Right lobe of liver (tissue), 6 donors: ENCODE data around the gene CPSF4. TPM values are rescaled to one million over a fixed set of nuclear protein-coding genes. Genes with fewer than 3 reads are reported as not detected.

ENCODE experiments used
- ATAC-seq, 4 donors: fragments of 200-7000 bp; cut with Tn5 transposase; one replicate each; pipeline ENCODE4 v1.9.1; 2020; ENCODE audit warnings: mild to moderate bottlenecking in 4 of 4, moderate library complexity in 4 of 4
- DNase-seq, 3 donors: peaks; one replicate each; pipeline ENCODE4 v3.0.0-alpha.2; 2020
- H3K27ac ChIP-seq, 3 donors: fragments of 200-600 bp; one replicate each; pipeline ENCODE4 v1.8.0; 2022
- H3K27me3 ChIP-seq, 2 donors: fragments of 200-600 bp; one replicate each; pipeline ENCODE4 v1.8.0; 2022
- H3K36me3 ChIP-seq, 4 donors: fragments of 200-600 bp; sonication (generic) in 1 of 4; one replicate each; pipeline versions ENCODE4 v1.5.1 to v1.8.0; 2017 to 2022; ENCODE audit warnings: control low read depth in 1 of 4
- H3K4me1 ChIP-seq, 4 donors: fragments of 200-600 bp; sonication (generic) in 1 of 4; one replicate each; pipeline versions ENCODE4 v1.5.1 to v1.8.0; 2017 to 2022; ENCODE audit warnings: control low read depth in 1 of 4
- H3K4me3 ChIP-seq, 3 donors: fragments of 200-600 bp; one replicate each; pipeline ENCODE4 v1.8.0; 2022
- H3K9me3 ChIP-seq, 4 donors: fragments of 200-600 bp; sonication (generic) in 1 of 4; one replicate each; pipeline versions ENCODE4 v1.5.1 to v1.8.0; 2017 to 2022; ENCODE audit warnings: control low read depth in 1 of 4
- CTCF ChIP-seq, 4 donors: fragments of 200-600 bp in 3 of 4; fragments of 450-650 bp in 1 of 4; IDR thresholded peaks; one replicate each; pipeline versions ENCODE4 v1.5.1 to v1.8.0; 2016 to 2022; ENCODE audit warnings: antibody characterized with exemption in 4 of 4, mild to moderate bottlenecking in 2 of 4
- POLR2A ChIP-seq: fragments of 450-650 bp; IDR thresholded peaks from one replicate; pipeline ENCODE4 v1.6.1; 2017; ENCODE audit warnings: antibody characterized with exemption, mild to moderate bottlenecking
- WGBS: methylation state at CpG from one replicate; pipeline ENCODE4 v1.1.6; 2018; ENCODE audit warnings: low coverage, low lambda C conversion rate; ENCODE audit not compliant: insufficient coverage; ENCODE audit errors: missing lambda C conversion rate; 5-methylcytosine and 5-hydroxymethylcytosine counted together
- intact Hi-C, 2 donors: fragments of 100-400 bp; cut with DNase I; formaldehyde crosslinking; loops; one replicate each; pipeline versions ENCODE4 v1.11.2 to v1.14.1; 2022
- total RNA-seq, 6 experiments: library from RNA; depleted of rRNA in 2 of 6; stranded (reverse); fragments of >200 nt in 2 of 6; fragmentation: NEBNext Ultra II Directional in 3 of 6; extraction: Animal tissue kit (Norgen Biotek cat#: 25700) in 3 of 6; gene quantifications; one replicate each; pipeline versions ENCODE4 v1.1.0 to v1.2.4, GENCODE V29; 2016 to 2023
- donor health status: DM: no; HTN: yes; CAD: no.
- donor health status: DM: no; HTN: no; CAD: no.
- donor health status: DM: no; HTN: no; CAD: no.
- donor health status: DM: no; HTN: yes; CAD: no.
- donor health status: DM: no; HTN: yes; CAD: no.

The CPSF4 gene
- total RNA-seq, 6 experiments from 2014 or later, result 10.1 to 16.7 (median 12.0) TPM

- 2% methylated on average over 7 of the region's 9 CpGs for WGBS
- Histone ChIP-seq H3K27me3 (no peaks in the 10 kb centered on the region), H3K4me1 (peaks cover 0 to 24% (median 4%) of the 10 kb centered on the region in 4 donors), H3K36me3 (no peaks in the 10 kb centered on the region), H3K9me3 (no peaks in the 10 kb centered on the region), H3K4me3 (peak overlapping the region; percentile 79 to 98 (median 97)), H3K27ac (peak overlapping the region; percentile 76 to 92 (median 84))
- intact Hi-C loops, result no loop called here
- TF ChIP-seq POLR2A (no peak), CTCF (IDR thresholded peaks at IDR 0.05) (no peak)
- ATAC-seq (peak in 3 of 4 donors; percentile 1 to 8 (median 2)), DNase-seq (no peak)
These were observed 26.7 kb downstream of the CPSF4 start for GRCh38 chr7:99465421-99465768.

GRCh38 chr7:99468336-99468918 lies 29.7 kb downstream of the CPSF4 start:
- no peak for ATAC-seq
- DNase-seq, result no peak
- intact Hi-C loops, result no loop called here

GRCh38 chr7:99469381-99470065 lies 30.8 kb downstream of the CPSF4 start:
- WGBS, result 33% methylated on average over 19 of the region's 23 CpGs
- peaks cover 0 to 20% (median 7%) of the 10 kb centered on the region in 4 donors for H3K4me1 ChIP-seq
- DNase-seq (no peak), ATAC-seq (no peak)
- H3K27me3 ChIP-seq, result no peaks in the 10 kb centered on the region
- H3K4me3 ChIP-seq, result no peak overlapping the region
- no peaks in the 10 kb centered on the region for H3K36me3 ChIP-seq
- H3K9me3 ChIP-seq, result no peaks in the 10 kb centered on the region
- no peak for TF ChIP-seq POLR2A
- no peak for TF ChIP-seq CTCF (IDR thresholded peaks at IDR 0.05)
- intact Hi-C loops, result no loop called here
- no peak overlapping the region for H3K27ac ChIP-seq

More at GRCh38 chr7:99468336-99468918, 29.7 kb downstream of the CPSF4 start:
- Histone ChIP-seq H3K4me3 (no peak overlapping the region), H3K4me1 (peaks cover 0 to 23% (median 4%) of the 10 kb centered on the region in 4 donors), H3K27ac (no peak overlapping the region), H3K36me3 (no peaks in the 10 kb centered on the region), H3K27me3 (no peaks in the 10 kb centered on the region), H3K9me3 (no peaks in the 10 kb centered on the region)
- TF ChIP-seq CTCF (IDR thresholded peaks at IDR 0.05), result no peak
- TF ChIP-seq POLR2A, result no peak
- 91% methylated on average over 16 of the region's 29 CpGs for WGBS

GRCh38 chr7:99472561-99473314 lies 34.0 kb downstream of the CPSF4 start, which contains the start of gene ZNF789:
ZNF789 (plus strand) TSS chr7:99472890; CDS start chr7:99476457, 3,567 bp downstream.
- Histone ChIP-seq H3K27me3 (no peaks in the 10 kb centered on the region), H3K36me3 (no peaks in the 10 kb centered on the region), H3K4me1 (peaks cover 0 to 8% (median 3%) of the 10 kb centered on the region in 4 donors), H3K27ac (peak within 1 kb of the TSS; percentile 69 to 83 (median 69)), H3K4me3 (peak within 1 kb of the TSS; percentile 79 to 95 (median 95)), H3K9me3 (no peaks in the 10 kb centered on the region)
- DNase-seq (peak; percentile 98 to 99 (median 99)), ATAC-seq (peak; percentile 96 to 99 (median 98))
- 0% methylated on average over 35 of the region's 56 CpGs for WGBS
- intact Hi-C loops, result no loop called here
- TF ChIP-seq CTCF (IDR thresholded peaks at IDR 0.05), result no peak
- peak; percentile 72 for TF ChIP-seq POLR2A
